Stimulated activated CD8-positive, alpha-beta memory T cell treated with anti-CD3 and anti-CD28 coated beads, Interleukin-15, amount 100 ng/mL, for 1 hour (primary cell): ENCODE data around the gene RPH3AL.
"Not testable (repeated sequence)": the region's sequence is repeated elsewhere in the genome, so short reads cannot be mapped to it uniquely, and the experiment has no call there.

Experiments used
- DNase-seq: peaks from one replicate; pipeline ENCODE4 v3.0.0-alpha.2; 2020; ENCODE audit warnings: low read depth

Gene RPH3AL

DNA sequence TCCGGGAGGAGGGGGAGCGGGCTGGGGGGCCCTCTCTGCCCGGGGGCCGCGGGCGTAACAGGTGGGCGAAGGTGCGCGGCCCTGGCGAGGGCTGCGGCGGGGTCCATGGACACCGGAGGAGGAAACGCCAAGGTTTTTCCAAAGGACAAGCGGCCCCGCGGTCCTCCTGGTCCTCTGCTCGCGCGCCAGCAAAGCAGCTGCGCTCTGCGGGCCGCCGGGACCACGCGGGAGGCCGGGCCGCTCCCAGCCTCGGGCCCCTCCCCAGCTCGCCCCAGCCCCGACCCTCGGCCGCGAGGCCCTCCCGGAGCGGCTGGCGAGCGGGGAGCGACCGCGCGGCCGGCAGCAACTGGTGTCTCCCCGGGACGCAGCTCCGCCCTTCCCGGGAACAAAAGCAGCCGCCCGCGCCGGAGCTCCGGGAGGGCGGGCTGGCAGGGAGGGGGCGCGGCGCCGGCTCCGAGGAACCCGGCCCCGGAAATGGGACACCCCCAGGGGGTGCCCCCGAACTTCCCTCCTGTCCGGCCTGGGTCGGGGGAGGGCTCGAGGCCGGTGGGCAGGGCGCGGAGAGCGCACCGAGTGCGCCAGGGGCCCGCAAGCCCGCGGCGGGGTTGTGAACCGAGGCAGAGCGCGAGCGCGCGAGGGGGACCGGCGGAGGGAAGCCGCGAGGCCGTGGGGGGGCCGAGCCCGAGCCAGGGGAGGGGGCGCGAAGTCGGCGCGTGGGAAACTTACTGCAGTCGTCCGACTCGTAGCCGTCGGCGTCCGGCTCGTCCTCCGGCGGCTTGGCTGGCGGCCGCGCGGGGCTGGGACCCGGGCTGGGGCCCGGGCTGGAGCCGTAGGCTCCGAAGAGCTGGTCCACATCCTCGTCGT is 172.0 kb downstream of the RPH3AL start:
- no peak for DNase-seq

DNA sequence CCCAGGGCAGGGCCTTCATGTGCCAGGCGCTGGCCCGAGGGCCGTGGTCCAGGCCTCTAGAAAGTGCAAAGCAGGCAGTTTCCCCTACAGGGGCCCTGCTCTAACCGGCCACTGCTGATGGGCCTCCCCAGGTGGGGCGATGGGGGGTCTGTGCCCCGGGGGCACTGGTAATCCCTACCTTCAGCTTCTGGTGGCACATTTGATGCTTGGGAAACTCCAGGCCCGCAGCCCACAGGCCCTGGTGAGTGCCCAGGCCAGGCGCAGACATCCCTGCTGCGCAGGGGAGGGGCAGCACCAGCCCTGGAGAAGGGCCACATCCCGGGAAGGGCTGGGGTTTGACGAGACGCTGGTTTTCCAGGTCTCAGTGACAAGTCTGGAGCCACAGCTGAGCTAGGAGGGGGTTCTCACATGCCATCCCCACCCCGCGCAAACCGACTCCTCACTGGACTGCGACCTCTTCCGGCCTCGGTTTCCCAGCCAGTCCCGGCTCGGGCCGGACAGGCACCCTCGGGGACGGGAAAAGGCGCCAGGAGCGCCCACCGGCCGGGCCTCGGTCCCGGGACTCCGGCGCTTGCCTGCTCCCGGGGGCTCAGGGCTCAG is 172.7 kb downstream of the RPH3AL start:
- no peak for DNase-seq

DNA sequence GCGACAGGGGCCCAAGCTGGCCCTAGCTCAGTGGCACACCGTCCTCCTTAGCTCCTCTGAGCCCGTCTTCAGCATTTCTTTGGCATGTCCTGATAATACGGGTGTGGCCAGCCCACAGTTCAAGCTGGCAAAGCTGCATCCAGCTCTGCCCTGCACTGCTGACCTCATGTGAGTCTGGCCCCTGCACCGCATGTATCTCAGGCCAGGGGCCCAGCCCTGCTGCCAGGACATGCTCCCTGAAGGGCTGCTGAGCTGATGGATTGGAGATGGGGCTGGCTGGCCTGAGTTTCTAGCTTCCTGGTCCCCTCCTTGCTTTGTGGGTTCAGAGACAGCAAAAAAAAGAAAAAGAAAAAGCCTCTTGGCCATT is 173.6 kb downstream of the RPH3AL start:
- DNase-seq: no peak

DNA sequence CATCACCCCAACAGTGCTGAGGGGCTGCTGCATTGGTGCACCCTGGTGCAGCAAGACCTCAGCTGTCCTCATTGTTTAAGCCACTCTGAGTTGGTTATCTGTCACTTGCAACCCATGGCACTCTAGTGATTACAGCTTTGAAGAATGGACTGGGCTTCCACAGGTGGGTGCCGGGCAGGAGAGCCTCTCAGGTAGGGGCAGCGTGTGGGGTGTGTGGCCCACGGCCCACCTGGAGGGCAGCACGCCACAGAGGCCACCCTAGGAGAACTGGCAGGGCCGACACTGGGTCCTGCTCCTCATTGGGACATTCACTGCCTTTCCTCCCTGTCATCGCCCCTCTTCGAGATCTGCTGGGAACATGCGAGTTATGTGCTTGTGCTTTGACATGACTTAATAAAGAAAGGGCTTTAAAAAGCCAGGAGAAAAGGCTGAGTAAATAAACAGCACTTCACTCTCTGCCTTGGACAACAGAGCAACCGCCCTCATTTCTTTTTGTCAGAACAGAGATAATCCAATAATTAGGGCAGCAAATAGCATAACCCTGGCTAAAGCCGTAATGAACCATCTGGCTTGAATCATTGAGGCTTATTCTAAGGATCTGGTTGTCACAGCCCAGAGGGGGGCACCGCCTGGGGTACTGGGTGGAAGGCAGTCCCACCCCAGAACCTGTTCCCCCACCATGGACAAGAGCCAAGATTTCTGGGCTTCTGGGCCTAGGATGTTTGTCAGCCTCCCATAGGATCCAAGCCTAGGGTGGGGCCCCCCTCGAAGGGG is 174.1 kb downstream of the RPH3AL start:
- no peak for DNase-seq

DNA sequence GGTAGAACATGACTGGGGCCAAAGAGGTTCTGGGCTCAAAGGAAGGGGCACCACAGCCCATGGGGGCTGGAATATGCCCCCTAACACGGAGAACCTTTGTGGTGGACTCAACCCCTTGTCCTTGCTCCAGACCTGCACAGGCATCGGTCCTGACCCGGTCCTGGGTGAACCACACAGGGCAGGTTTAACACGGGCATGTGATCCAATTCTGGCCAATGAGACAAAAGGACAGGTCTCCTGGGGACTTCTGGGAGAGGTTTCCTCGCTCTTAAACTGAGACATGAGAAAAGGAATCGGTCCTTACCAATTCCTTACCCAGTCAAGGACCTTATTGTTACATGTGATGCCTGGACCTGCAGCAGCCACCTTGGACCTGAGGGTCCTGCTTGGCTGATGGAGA is 174.8 kb downstream of the RPH3AL start:
- no peak for DNase-seq

DNA sequence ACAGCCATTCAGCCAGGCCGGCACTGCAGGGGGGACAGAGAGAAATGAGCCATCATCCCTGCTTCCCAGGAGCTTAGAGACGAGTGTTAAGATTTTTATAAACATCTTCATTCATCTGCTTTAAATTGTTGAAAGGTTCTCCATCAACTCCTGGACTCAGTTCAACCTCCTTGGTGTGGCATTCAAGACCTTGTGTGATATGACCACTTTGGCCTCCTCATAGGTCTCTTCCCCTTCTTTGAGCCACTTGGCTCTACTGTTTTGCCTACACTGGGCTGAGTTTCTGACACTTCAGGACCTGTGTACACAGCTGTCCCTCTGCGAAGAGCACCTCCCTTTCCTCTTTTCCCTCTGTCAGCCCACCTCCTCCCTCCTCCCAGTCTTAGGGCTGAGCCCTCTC is 175.5 kb downstream of the RPH3AL start:
- DNase-seq: no peak

DNA sequence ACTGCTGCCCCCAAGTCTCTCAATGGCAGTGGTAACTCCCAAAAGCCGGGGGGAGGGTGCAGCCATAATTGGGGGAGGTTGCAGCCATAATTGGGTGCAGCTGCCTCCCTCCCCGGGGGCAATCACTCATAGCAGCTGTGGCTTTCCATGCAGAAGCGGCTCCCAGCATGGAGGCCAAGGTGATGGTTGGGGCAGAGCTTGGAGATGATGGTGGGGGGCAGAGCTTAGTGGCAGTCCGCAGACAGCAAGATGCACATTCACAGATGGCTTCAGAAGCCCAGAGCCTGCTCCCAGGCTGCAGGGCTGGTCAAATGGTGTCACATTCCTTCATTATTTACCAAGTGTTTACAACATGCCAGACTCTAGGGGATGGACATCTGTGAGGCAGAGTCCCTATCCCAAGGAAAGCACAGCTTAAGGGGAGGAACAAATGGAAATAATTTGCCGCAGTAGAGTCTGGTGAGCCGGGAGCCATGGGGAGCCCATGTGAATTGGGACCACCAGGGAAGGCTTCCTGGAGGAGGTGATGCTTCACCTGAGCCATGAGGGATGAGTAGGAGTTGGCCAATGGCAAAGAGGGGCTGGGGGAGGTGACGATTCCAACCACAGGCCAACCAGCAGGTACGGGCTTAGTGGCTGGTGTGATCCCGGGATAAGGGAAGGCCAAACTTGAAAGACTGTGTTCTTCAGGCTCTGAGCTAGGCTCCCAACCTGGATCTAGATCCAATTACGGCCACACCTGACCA is 179.3 kb downstream of the RPH3AL start:
- no peak for DNase-seq

DNA sequence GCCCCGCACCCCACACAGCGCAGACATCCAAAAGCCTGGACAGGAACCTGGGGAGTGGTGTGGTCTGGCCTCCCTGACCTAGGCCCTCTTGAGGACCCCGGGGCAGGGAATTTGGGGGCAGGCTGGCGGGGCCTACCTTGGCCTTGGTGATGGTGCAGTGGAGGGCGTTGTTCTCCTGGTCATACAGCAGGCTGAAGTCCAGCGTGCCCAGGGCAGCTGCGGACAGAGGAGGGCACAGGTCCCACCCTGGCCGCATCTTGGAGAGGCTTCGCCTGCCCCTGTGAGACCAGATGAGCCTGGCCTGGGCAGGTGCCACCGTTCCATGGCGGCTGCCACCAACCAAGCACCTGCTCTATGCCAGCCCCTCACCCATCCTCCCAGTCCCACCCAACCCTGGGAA is 180.2 kb downstream of the RPH3AL start:
- no peak for DNase-seq

DNA sequence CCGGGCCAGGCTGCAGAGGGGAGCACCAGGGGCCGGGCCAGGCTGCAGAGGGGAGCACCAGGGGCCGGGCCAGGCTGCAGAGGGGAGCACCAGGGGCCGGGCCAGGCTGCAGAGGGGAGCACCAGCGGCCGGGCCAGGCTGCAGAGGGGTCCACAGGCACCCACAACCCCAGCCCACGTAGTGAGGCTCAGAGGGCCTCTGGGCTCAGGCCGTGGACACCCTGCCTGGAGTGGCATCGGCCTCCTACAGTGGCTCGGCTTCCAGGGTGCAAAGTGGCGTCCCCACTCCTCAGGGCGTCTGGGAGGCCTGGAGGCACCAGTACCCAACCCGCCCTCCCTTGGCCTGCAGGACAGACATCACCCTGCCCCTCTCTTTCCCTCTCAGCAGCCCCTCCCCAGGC is 180.7 kb downstream of the RPH3AL start:
- no peak for DNase-seq

DNA sequence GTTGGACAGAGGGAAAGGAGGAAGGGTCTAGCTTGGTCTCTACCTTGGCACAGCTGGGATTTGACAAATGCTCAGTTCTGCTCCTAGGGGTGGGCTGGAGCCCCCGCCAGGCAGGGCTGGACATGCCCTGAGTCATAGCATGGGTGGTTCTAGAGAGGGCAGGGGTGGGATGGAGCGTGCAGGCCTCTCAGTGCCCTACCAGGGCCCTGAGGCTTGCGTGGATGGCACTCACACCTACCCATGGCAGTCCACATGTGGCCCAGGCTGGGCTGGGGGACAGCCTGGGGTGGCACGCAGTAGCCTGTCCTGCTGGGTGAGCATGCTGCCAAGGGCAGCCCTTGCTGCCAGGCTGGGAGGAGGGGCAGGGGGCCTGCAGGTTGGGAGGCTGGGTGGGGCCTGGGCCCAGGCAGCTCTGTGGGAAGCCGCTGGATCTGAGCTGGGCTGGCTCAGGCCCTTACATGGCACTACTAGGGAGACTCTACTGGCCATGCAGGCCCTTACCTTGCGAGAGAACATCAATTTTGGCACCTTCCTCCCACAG is 182.4 kb downstream of the RPH3AL start:
- DNase-seq: no peak

DNA sequence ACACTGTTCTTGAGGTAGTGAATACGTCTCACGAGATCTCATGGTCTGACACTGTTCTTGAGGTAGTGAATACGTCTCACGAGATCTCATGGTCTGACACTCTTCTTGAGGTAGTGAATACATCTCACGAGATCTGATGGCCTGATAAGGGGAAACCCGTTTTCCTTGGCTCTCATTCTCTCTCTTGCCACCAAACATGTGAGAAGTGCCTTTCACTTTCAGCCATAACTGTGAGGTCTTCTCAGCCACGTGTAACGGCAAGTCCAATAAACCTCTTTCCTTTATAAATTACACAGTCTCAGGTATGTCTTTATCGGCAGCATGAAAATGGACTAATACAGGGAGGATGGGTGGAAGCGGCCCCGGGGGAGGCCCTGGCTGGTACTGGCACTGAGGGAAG is 184.0 kb downstream of the RPH3AL start:
- not testable (repeated sequence) for DNase-seq

DNA sequence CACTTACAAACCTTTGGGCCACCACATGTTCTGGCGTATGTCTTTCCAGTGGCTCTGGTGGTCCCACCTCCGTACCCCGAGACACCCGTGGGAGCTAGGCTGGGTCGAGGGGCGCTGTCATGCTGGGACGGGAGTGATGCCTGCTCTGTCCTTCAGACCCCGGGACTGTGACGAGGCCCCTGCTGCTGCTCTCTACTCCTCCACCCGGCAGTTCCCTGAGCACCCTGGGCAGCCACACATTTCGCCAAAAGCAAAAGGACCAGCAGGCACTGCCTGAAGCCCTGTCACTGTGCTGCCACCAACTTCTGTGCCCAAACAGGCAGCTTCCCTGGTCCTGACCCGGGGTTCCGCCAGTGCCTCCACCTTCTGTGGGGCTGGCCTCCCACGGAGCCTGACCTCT is 186.7 kb downstream of the RPH3AL start:
- DNase-seq: no peak

DNA sequence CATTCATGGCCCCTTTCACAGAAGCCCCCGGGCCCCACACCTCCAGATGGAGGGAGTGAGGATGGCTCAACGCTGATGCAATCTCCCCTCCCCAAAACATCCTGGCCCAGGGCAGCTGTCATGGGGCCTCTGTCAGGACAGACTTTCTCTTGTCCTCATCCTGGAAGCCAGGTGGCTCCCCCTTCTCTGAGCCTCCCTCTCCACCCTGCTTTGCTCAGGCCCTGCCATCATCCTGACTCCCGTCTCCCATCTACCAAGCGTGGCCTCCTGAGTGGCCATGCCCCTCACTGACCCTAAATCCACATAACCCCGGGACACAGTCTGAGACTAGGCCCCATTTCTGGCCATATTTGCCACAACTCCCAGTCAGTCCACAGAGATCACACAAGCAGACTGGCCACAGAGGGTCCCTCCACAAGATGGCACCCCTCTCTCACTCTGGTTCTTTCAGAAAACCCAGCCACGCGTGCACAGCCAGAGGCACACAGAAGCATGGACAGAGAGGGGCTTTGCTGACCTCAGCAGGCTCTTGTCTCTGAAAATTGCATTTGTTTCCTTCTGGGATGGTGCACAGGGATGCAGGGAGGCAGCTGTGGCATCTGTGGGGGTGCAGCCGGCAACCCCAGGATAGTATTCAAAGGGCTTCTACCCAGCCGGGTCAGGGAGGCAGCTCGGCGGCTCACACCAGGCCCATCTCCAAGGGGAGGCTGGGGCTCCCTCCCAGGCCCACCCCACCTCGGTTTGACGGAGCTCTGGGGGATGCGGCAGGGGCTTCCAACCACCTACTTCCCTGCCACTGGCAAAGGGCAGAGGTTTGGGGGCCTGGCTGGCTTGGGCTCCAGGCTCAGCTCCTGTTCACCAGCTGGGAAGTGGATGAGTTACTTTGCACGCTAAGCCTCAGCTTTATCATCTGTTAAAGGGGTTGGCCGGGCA is 188.0 kb downstream of the RPH3AL start:
- DNase-seq: no peak

DNA sequence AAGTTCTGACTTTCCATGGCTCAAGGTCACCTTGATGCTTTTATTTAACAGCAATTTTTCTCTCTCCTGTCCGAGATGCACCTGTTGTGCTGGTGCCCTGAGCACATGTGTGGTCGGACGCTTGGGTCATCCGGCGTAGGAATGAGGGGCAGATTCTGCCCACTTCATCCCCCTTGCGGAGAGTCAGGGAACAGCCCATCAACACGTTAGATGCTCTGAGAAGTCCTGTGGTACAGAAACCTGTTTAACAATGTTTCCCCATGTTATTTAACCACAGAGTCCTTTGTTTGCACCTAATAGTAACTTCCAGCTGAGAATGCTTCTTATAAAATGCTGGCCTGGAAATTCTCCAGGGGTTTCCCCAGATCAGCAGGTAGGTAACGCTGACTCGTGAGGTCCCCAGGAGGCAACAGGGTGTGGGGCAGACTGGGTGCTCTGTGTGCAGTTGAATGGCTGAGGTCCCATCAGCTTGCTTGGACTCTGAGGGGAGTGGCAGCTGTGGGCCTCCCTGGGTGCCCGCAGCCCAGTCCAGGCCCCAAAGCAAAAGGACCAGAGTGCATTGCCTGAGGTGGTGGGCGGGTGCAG is 189.0 kb downstream of the RPH3AL start:
- DNase-seq: no peak

DNA sequence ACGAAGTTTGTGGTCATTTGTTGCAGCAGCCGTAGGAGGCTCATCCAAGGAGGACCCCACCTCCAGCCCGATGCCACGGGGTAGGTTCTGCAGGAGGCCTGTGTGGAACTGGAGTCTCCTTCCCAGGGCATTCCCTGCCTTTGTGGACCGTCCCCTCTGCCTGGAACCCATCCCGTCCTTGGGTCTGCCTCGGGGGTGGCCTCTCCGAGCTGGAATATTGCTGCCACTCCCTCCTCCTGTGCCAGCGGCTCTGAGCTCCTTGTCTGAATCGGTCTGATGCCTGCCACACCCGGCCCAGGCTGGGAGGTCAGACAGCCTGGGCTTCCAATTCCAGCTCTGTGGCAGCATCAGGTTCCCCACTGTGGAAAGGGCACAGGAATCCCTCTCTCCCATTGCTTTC is 189.9 kb downstream of the RPH3AL start:
- no peak for DNase-seq
